HG02678 (cell line): ENCODE measurements around the gene TNFRSF9.
"Not testable (repeated sequence)": the region's sequence is repeated elsewhere in the genome, so short reads cannot be mapped to it uniquely, and the experiment has no call there.

Experiments
- ATAC-seq: cut with Tn5 transposase; IDR thresholded peaks from one replicate; pipeline ENCODE4 v1.9.1; 2021; ENCODE audit warnings: mild to moderate bottlenecking, moderate library complexity; ENCODE audit not compliant: unreplicated experiment

The TNFRSF9 gene

GRCh38 chr1:7961216-7962013, 20.8 kb upstream of the TNFRSF9 start, which contains the start of gene PARK7:
Gene PARK7, plus strand, starts transcription at chr1:7961711. Its CDS starts 1,075 bp downstream, at chr1:7962786.
- peak; percentile 93 for ATAC-seq

GRCh38 chr1:7960867-7961215, 20.2 kb upstream of the TNFRSF9 start:
- ATAC-seq: no peak

- ATAC-seq: no peak
These were observed 19.5 kb upstream of the TNFRSF9 start for GRCh38 chr1:7960165-7960564.

DNA sequence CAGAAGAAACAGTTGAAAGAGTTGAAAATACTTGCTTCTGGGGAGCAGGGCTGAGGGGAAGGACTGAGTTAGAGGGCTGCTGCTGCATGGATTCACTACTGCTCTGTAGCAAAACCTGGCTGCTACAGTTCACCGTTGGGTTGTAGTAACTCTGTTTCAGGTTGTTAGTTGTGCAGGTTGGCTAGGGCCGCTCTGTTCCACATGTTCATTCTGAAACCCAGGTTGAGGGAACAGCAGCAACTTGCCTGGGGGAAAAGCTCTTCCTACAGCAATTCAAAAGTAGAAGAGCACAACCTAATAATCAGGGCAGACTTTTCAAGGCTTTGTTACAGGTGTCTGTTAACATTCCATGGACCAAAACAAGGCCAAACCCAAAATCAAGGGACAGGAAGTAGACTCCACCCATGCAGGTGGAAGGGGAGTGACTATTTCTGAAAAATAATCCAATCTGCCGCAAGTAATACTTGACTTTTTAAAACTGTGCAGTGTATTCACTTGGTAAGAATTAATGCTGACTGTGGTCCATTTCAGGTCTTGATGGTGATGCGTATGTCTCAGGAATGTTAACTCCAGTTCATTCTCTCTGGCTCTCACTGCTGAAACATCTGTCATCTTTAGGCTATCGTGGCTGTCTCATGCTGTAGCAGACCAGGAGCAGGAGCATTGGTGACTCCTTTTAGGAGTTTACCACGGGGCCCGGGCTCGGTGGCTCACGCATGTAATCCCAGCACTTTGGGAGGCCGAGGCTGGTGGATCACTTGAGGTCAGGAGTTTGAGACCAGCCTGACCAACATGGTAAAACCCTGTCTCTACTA, 15.8 kb upstream of the TNFRSF9 start:
- no peak for ATAC-seq

GRCh38 chr1:7954683-7955082, 14.0 kb upstream of the TNFRSF9 start:
- no peak for ATAC-seq

DNA sequence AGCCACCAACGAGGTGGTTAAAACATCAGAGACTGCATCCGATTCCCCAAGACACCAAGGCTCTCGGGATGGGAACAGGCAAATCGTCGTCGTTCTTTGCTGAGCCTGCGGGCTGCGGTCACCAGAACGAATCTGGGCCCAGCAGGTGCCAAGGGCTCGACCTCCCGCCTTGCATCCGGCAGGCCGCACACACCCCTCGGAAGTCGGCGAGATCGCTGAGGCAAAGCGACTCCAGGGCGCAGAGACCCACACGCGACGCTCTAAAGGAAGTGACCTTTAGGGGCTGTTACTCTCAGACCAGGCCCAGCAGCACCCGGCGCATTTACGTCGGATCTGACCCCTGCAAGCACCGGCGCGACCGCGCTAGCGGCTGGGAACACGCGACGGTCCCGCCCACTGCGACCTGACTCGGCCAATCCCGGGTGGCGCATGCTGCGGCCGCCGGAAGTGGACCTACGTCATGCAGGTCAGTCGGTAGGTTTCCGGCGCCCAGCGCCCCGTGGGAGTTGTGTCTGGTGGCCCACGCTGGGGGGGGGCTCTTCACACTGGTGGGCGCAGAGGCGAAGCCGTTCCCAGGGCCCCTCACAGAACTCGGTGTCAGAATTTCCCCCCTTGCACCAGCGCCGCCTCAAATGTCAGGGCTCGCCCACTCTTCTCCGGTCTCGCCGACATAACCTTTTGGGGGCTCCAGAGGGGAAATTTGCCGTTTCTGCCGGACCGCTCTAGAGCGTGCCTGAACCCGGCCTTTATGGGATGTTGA, 13.4 kb upstream of the TNFRSF9 start:
- peak; percentile 99 for ATAC-seq

DNA sequence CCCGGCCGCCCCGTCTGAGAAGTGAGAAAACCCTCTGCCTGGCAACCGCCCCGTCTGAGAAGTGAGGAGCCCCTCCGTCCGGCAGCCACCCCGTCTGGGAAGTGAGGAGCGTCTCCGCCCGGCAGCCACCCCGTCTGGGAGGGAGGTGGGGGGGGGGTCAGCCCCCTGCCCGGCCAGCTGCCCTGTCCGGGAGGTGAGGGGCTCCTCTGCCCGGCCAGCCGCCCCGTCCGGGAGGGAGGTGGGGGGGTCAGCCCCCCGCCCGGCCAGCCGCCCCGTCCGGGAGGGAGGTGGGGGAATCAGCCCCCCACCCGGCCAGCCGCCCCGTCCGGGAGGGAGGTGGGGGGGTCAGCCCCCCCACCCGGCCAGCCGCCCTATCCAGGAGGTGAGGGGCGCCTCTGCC, 12.2 kb upstream of the TNFRSF9 start:
- ATAC-seq: not testable (repeated sequence)

DNA sequence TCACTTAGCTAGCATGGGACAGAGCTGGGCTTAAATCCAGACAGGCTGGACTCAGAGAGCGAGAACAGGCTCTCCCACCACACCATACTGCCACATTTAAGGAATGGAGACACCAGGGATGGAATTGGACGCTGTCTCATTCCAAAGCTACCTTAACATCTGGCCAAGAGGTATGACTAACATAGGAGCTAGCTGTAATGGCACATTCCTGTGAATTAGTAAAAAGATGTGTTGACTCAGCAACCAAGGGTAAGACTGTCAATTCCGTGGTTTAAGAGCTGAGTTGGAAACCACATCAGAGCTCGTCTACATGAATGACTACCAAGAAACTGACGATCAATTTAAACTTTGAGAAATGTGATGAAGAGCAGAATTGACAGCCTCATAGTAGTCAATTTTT, 8.3 kb upstream of the TNFRSF9 start:
- ATAC-seq: no peak

DNA sequence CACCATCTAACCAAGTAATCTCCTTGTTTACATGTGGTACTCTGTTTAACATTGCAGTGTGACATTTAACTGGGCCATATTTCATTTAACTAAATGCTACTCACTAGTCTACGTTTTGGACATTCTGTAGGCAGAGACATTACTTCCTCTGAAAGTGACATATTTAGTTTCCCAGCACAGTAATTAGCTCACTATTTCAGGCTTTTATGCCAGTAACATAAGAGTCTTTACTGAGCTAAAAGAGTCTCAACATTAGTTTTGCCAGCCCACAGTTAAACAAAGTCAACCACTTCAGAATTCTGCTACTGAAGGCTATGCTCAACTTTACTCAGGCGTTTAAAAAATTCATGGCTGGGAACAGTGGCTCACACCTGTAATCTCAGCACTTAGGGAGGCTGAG, 2.6 kb upstream of the TNFRSF9 start:
- no peak for ATAC-seq

DNA sequence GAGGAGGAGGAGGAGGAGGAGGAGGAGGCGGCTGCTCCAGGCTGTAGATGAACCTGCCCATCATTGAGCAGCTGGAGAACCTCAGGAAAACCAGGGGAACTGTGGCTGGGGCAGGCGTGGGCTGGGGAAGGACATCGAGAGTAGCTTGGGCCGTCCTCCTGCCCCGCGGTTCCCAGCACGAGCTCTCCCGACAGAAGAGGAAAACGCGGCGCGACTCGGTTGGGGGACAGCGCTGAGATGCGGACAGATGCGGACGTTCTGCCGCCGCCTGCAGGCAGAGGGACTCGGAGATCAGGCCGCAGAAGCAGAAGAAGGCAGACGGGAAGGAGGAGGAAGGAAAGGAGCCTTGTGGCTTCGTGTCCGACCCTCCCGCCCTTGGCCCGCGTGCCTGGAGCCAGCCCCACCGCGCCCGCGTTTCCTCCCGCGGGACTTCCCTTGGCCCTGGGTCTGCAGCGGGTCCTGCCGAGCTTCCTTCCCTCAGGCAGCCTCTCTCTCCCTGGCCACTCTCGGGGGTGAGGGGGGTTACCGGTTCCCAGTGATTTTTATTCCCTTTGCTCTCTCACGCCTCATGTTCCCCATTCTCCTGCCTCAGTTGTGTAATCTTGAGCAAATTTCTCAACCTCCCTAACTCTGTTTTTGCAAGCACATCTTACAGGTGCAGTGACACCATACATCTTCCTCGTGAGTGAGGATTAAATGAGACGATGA, 1.7 kb upstream of the TNFRSF9 start:
- no peak for ATAC-seq

DNA sequence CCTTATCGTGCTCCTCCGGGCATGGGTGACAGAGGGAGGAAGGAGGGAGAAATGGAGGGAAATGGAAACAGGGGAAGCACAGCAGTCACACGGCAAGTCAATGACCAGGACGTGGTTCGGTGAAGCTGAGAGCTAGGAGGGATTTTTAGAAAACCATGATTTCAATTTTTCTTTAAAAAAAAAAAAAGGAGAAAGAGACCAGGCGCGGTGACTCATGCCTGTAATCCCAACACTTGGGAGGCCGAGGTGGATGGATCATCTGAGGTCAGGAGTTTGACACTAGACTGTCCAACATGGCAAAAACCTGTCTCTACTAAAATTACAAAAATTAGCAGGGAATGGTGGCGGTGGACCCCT, 776 bp upstream of the TNFRSF9 start:
- no peak for ATAC-seq

DNA sequence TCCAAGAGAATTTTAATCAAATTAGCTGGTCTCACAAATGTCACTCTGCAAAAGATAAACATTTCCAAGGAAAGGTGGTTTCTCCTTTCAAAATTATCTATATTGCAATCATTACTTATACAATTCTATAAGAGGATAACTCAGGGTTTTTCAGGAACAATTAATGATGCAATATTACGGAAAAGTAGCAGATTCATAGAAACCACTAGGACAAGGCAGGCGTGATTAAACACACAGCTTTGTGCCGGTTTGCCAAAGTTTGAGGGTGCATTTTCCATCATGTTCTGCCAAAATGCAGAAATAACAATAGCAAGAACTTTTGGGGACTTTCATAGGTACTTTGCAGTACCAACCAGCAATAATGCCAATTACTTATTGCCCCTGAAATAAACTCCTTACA, 605 bp downstream of the TNFRSF9 start:
- ATAC-seq: no peak

GRCh38 chr1:7938070-7938469, 2.6 kb downstream of the TNFRSF9 start:
- no peak for ATAC-seq

DNA sequence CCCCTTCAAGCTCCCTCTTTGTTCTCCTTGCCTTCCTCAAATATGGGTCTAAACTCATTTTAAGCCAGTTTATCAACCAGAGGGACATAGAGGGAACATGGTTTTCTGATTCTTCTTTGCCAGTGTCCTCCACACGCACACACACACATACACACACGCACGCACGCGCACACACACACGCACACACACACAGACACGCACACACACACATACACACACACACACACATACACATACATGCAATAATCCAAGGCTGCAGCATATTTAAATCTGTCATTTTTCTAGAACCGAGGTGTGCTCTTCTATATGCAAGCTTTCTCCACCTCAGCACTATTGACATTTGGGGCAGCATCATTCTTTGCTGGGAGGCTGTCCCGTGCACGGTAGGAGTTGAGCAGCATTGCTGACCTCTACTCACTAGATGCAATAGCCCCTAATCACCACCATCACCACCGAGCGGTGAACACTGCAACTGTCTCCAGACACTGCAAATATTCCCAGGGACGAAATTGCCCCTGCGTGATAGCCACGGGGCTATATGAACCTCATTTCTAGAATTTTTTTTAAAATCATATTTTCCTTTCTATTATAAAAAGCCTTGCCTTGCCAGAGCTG, 8.0 kb downstream of the TNFRSF9 start:
- ATAC-seq: no peak

GRCh38 chr1:7931446-7931812, 9.2 kb downstream of the TNFRSF9 start:
- no peak for ATAC-seq

DNA sequence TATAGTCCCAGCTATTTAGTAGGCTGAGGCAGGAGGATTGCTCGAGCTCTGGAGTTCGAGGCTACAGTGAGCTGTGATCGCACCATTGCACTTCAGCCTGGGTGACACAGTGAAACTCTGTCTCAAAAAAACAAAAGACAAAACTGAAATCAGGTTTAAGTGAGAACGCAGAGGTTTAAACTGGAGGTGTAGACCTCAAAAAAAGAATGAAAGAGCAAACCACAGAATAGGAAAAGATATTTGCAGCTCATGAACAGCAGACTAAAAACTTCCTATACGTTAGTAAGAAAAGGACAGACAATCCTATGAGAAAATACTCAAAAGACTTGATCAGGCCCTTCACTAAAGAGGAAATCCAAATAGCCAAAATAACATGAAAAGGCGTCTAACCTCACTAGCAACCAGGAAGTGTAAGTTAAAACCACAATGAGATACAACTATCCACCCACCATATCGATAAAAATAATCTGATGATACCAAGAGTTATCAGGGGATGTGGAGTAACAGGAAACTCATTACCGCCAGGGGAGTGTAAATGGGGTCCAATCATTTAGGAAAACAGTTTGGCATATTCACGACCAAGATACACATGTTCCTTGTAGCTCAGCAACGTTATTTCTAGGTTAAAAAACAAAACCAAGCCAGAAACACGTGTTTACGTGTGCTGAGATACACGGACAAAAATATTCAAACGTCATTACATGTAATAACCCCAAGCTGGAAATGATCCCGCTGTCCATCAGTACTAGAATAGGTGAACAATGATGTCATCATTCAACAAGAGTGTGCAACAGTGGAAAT, 9.8 kb downstream of the TNFRSF9 start:
- no peak for ATAC-seq

DNA sequence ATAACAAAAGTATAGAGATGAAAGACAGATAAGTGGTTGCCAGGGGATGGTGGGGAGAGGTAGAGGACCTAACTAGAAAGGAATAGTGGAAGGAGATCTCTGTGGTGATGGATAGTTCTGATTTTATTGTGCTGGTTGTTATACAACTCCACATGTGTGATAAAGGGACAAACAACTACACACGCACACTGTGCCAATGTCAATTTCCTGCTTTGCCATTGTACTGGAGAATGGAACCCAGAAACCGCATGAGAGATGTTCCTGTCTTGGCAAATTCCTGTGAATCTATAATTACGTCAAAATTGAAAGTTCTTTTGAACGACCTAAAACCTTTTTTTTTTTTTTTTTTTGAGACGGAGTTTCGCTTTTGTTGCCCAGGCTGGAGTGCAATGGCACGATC, 11.0 kb downstream of the TNFRSF9 start:
- ATAC-seq: no peak

DNA sequence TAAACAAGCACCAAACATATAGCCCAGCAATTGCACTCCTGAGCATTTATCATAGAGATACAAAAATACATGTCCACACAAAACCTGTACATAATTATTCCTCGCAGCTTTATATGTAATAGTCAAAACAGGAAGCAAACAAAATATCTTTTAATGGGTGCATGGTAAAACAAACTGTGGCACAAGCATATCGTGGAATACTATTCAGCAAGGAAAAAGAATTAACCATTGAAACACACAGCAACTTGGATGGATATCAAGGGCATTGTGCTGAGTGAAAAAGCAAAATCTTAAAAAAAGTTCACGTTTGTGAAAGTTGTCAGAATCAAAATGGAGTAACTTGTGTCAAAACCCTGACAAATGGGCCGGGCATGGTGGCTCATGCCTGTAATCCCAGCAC, 12.4 kb downstream of the TNFRSF9 start:
- no peak for ATAC-seq

DNA sequence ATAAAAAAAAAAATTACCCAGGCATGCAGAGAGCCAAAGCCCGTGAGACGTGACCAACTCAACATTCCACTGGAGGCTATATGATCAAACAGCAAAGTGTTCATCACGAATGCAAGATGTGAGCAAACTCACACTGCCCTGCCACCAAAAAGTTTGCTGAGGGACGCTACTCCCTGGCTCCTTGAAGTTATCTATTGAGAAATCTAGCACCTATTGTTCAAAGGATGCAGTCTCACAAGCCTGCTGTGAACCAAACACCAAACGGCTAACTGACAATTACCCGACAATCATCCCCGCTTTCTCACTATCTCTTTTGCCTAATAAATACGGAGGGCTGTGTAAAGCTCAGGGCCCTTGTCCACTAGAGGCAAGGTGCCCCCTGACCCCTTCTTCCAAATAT, 13.6 kb downstream of the TNFRSF9 start:
- ATAC-seq: not testable (repeated sequence)

- no peak for ATAC-seq
These were observed 18.3 kb downstream of the TNFRSF9 start for GRCh38 chr1:7922301-7922700.
